HG02870 (cell line): ENCODE data around the gene SEC14L5.

Experiments used
- ATAC-seq: cut with Tn5 transposase; IDR thresholded peaks from one replicate; pipeline ENCODE4 v1.9.1; 2021; ENCODE audit warnings: mild to moderate bottlenecking, moderate library complexity; ENCODE audit not compliant: unreplicated experiment

Gene SEC14L5

DNA sequence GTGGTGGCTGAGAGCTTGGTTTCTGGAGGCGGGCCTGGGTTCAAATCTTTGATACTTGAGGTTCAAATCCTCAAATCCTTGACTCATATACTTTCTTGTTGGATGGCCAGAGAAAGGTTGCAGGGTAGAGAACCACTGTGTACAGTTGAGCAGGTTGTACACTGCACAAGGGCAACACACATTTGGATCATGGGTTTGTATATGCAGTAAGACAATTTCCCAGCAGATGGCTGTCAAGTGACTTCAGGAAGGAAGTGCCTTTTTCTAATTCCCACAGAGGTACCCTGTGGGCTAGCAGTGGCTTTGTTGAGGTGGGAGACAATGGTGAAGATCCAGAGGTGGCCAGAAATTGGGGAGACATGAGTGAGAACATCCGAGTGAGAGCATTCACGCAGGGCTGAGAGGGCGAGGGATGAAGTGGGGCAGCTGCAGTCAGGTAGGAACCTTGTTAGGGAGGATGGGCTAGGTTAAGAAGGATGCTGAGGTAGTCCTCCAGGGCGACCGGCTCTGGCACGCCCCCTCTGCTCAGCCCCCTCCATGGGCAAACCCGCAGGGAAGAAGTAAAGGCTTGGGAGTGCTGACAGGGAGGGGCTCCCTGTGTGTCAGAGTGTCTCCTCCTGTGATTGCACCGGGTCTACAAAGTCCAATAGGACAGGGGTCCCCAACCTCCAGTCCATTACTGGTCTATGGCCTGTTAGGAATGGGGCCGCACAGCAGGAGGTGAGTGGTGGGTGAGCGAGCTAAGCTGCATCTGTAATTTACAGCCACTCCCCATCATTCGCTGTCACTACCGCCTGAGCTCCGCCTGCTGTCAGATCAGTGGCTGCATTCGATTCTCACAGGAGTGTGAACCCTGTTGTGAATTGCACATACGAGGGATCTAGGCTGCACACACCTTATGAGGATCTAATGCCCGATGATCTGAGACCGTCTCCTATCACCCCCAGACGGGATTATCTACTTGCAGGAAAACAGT, 104.9 kb downstream of the SEC14L5 start:
- ATAC-seq: no peak

DNA sequence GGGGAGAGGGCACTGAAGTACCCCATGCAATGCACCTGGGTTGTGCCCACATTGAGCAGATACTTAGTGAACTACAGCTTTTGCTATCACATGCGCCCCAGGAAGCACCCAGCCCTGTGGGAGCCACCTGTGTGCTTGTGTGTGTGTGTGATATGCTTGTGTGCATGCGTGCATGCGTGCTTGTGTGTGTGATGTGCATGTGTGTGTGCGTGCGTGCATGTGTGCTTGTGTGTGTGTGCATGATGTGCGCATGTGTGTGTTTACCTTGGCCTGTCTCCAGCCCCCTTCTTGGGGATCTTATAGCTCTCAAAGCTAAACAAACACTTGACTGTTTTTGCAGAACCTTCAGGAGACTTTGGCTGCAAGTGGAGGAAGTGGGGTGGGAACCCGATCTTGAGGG, 106.8 kb downstream of the SEC14L5 start:
- no peak for ATAC-seq

- ATAC-seq: no peak
Measured at GRCh38 chr16:5065326-5065725, 107.2 kb downstream of the SEC14L5 start.

DNA sequence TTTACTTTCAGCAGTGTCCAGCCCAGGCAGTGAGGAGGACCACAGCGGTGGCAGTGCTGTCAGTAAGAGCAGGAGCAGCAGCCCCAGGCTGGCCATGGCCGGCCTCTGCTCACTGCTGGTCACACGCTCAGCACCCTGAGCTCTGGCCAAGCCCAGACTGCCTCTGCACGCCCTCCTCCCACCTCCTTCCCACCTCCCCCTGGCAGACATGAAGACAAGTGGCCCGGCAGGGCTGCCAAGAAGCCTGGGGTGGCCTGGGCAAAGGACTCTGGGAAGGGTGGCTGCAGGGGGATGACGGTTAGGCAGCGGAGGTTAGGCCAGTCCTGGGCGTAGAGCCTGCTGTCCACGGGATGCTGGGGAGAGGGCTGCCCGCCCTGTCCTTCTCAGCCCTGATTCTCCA, 107.7 kb downstream of the SEC14L5 start, which contains the start of gene C16orf89:
Gene C16orf89, minus strand, starts transcription at position 144 of the 400 bp plus-strand sequence. Its CDS starts 48 bp downstream, at position 96.
- ATAC-seq: no peak

GRCh38 chr16:5066511-5066910, 108.4 kb downstream of the SEC14L5 start:
- ATAC-seq: no peak
